CD1c-positive myeloid dendritic cell (primary cell): Measurements from ENCODE around the gene ZNF813.
"Not testable (repeated sequence)": the region's sequence is repeated elsewhere in the genome, so short reads cannot be mapped to it uniquely, and the experiment has no call there.

Experiments used
- DNase-seq: peaks from one replicate; pipeline ENCODE4 v3.0.0-alpha.2; 2016; ENCODE audit errors: extremely low spot score

The ZNF813 gene

DNA sequence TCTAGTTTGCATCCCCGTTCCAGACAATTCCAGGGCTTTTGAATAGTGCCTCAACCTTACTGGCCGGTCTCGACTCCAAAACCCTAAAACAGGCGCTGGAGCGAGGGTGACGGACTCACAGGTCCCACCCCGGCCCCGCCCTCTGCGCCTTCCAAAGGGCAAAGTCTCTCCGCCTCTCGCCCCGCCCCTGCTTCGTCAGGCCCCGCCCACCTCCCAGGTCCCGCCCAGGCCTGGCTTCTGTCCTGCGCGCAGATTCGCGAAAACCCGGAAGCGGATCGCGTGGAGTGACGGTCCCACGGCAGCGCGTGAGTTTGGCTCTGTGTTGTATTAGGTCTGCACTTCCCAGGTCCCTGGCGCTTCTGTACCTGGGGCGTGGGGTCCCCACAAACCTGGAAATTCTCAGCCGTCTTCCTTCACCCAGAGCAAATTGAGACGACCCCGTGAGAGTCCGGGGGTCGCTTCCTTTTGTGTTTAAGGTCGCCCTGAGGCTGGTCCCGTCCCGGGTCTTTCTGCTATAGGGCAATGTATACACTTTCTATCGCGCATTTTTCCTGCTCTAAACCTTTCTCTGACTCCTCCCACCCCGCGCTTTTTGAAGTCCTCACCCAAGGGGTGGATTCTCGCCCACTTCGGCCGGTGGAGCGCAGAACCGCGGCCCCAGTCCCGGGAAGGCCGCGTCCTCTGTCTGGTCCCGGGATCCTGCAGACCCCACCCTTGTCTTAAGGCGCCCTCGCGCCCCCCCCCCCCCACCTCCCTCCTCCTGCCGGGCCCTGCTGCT, at the start of gene ZNF813:
Gene ZNF813, plus strand, starts transcription at position 249 of the 778 bp plus-strand sequence. CDS start 16,090 bp downstream, outside the sequence.
- DNase-seq, result peak; percentile 96

DNA sequence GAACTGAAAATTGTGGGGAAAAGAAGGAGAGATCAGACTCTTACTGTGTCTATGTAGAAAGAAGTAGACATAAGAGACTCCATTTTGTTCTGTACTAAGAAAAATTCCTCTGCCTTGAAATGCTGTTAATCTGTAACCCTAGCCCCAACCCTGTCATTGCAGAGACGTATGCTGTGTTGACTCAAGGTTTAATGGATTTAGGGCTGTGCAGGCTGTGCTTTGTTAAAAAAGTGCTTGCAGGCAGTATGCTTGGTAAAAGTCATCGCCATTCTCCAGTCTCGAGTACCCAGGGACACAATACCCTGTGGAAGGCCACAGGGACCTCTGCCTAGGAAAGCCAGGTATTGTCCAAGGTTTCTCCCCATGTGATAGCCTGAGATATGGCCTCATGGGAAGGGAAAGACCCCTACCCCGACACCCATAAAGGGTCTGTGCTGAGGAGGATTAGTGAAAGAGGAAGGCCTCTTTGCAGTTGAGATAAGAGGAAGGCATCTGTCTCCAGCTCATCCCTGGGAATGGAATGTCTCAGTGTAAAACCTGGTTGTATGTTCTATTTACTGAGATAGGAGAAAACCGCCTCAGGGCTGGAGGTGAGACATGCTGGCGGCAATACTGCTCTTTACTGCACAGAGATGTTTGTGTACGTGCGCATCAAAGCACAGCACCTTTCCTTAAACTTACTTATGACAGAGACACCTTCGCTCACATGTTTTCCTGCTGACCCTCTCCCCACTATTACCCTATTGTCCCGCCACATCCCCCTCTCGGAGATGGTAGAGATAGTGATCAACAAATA, 46.8 kb upstream of the ZNF813 start:
- not testable (repeated sequence) for DNase-seq

- DNase-seq, result no peak
These were observed 45.0 kb upstream of the ZNF813 start for GRCh38 chr19:53422551-53422950.

GRCh38 chr19:53423074-53423473, 44.5 kb upstream of the ZNF813 start:
- DNase-seq, result not testable (repeated sequence)

GRCh38 chr19:53423680-53424079, 43.9 kb upstream of the ZNF813 start:
- DNase-seq, result not testable (repeated sequence)

- DNase-seq, result peak; percentile 78
These were observed 42.5 kb upstream of the ZNF813 start for GRCh38 chr19:53424968-53425597.

- peak; percentile 98 for DNase-seq
These were observed 36.0 kb upstream of the ZNF813 start, which contains the start of gene ZNF761 for GRCh38 chr19:53431399-53432087. Gene ZNF761 (plus strand): TSS chr19:53431984. CDS start chr19:53447269, 15,285 bp downstream.

GRCh38 chr19:53432088-53432661, 35.4 kb upstream of the ZNF813 start:
- peak; percentile 8 for DNase-seq

DNA sequence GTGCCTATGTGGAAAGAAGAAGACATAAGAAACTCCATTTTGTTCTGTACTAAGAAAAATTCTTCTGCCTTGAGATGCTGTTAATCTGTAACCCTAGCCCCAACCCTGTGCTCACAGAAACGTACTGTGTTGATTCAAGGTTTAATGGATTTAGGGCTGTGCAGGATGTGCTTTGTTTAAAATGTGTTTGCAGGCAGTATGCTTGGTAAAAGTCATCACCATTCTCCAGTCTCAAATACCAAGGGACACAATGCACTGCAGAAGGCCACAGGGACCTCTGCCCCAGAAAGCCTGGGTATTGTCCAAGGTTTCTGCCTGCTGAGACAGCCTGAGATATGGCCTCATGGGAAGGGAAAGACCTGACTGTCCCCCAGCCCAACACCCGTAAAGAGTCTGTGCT, 23.7 kb upstream of the ZNF813 start:
- not testable (repeated sequence) for DNase-seq

DNA sequence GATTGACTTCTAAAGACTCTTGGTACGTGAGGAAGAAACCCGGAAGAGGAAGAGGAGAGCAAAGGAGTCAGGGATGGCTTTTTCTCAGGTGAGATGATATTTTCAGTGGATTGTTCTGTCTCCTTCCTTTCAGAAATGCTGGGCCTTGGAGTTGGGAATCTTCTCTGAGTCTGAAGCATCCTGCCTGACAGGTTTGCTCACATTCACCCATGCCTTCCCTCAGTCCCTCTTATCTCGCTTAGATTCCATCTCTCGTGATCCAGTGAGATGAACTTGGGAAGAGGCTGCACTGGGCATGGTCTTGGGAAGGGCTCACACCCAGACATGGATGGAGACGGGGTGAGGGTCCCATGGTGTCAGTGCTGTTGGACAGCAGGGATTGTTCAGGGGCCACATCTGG, 20.3 kb upstream of the ZNF813 start:
- not testable (repeated sequence) for DNase-seq

- DNase-seq, result no peak
These were observed 11.7 kb upstream of the ZNF813 start for GRCh38 chr19:53455828-53456227.

GRCh38 chr19:53460131-53460721, 7.3 kb upstream of the ZNF813 start:
- not testable (repeated sequence) for DNase-seq

DNA sequence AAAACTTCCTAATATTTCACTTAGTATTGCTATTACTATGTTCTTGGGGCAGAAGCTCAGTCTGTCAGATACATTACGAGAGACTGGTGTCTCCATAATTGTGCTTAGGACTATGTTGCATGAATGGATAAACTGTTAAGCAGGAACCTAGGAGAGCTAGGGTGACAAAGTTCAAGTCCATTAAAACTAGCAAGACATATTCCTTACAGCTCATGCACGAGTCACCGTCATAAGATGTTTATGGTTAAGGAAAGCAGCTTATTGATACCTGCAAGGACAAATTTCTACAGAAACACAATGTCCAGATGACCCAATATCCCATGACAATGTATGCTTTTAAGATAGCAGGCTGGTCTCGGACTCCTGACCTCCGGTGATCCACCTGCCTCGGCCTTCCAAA, 5.7 kb upstream of the ZNF813 start:
- DNase-seq, result no peak

DNA sequence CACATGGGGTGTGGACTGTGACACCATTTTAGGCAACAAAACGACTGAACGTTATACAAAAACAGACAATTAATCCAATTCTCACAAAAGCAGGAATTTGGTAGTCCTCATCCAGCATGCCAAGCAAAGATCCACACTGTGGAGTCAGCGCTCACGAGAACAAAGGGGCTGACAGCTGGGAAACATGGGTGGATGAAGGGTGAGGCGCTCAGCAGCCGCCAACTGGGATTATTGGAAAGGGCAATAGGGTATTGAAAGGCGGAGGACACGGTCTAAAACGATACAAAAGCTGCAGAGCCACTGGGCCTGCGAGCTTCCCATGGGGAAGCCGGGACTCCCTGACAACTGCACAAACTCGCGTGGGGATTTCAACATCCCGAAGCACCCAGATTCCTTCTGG, 4.7 kb upstream of the ZNF813 start:
- DNase-seq, result no peak

- peak; percentile 6 for DNase-seq
These were observed 4.3 kb upstream of the ZNF813 start for GRCh38 chr19:53463263-53463662.

- DNase-seq, result peak; percentile 3
These were observed 628 bp upstream of the ZNF813 start for GRCh38 chr19:53466726-53467484.

- not testable (repeated sequence) for DNase-seq
These were observed 1.1 kb downstream of the ZNF813 start for GRCh38 chr19:53468628-53469027.

DNA sequence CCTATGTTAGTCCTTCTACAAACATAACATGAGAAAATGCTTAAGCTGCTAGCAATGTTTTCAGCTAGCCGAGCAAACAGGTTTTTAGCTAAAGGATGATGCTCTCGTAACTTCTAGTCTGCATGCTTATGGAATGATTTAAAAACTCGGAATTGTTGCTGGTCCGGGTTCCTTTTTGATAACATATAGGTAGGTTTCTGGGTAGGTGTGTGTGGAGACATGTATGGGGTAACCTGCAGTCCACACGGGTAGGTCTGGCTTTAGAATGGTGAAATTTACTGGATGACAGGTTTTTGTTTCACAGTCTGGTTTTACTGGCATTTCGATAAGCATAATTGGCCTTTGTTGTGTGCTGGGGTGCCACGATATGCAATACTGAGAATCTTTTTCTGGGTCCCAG, 4.4 kb downstream of the ZNF813 start:
- no peak for DNase-seq

DNA sequence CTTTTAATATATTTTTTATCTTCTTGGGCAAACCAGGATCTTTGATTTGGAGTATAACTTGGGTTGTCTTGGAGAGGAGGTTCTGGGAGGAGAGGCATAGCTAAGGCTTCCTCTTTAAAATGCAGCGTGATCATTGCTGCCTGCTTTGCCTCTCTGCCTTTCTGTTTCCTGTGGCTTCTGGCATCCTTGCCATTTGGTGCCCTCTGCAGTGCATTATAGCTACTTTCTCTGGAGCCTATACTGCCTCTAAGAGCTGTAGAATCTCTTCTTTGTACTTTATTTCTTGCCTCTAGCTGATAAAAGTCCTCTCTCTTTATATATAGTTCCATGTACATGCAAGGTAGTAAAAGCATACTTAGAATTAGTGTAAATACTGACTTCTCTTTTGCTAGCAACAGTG, 7.3 kb downstream of the ZNF813 start:
- not testable (repeated sequence) for DNase-seq

- DNase-seq, result not testable (repeated sequence)
These were observed 7.9 kb downstream of the ZNF813 start for GRCh38 chr19:53475470-53475869.
